Measurements from ENCODE around the gene EML6. TPM values are rescaled to one million over a fixed set of nuclear protein-coding genes. Genes with fewer than 3 reads are reported as not detected.

EML6 gene
- total RNA-seq, 1 experiment from 2014 or later: 1.5 TPM

- Histone ChIP-seq H3K79me1 (ENCODE audit: insufficient read depth, low read depth, low read length, poor library complexity, severe bottlenecking) (no peaks in the 10 kb centered on the region), H3K9ac (ENCODE audit: extremely low read depth, insufficient read length, low read length) (no peak overlapping the region), H3K23me2 (ENCODE audit: insufficient read length, low read depth, low read length, poor library complexity, severe bottlenecking) (no peaks in the 10 kb centered on the region), H3K27ac (ENCODE audit: insufficient read length, low read depth, low read length) (no peak overlapping the region), H2BK12ac (ENCODE audit: insufficient read length, low read depth, low read length) (no peak overlapping the region), H2BK20ac (ENCODE audit: low read depth, low read length, poor library complexity, severe bottlenecking) (no peak overlapping the region), H3K56ac (ENCODE audit: insufficient read length, low read depth, low read length) (no peak overlapping the region), H2BK5ac (ENCODE audit: insufficient read length, low read length) (no peak overlapping the region), H3K79me2 (ENCODE audit: insufficient read depth, low read length) (no peaks in the 10 kb centered on the region), H3K27me3 (ENCODE audit: insufficient read depth, low read length) (no peaks in the 10 kb centered on the region), H3K23ac (ENCODE audit: insufficient read length, low read depth, low read length) (no peak overlapping the region), H3K18ac (ENCODE audit: insufficient read length, low read depth, low read length) (no peak overlapping the region), H4K5ac (ENCODE audit: insufficient read length, low read depth, low read length) (no peak overlapping the region), H3K4me2 (ENCODE audit: insufficient read depth, insufficient read length, low read length) (no peak overlapping the region), H3K4ac (ENCODE audit: low read depth, low read length) (no peak overlapping the region), H3K14ac (ENCODE audit: insufficient read depth, low read length) (no peak overlapping the region), H4K20me1 (ENCODE audit: control insufficient read depth, insufficient read depth, insufficient read length) (no peaks in the 10 kb centered on the region), H2AFZ (ENCODE audit: low read length) (no peak overlapping the region), H4K8ac (replicated peaks; ENCODE audit: insufficient read length, low read depth, low read length) (no peak overlapping the region), H3K4me1 (ENCODE audit: insufficient read depth, low read length) (no peaks in the 10 kb centered on the region), H3T11ph (ENCODE audit: low read length) (no peak overlapping the region), H2AK5ac (ENCODE audit: insufficient read length, low read length) (no peak overlapping the region), H3K9me3 (ENCODE audit: control insufficient read depth, low read depth, low read length) (no peaks in the 10 kb centered on the region), H4K91ac (ENCODE audit: insufficient read length, low read depth, low read length) (no peak overlapping the region), H2BK120ac (ENCODE audit: low read depth, low read length, poor library complexity, severe bottlenecking) (no peak overlapping the region), H2BK15ac (ENCODE audit: low read depth, low read length) (no peak overlapping the region)
- no CpG with 5 or more reads among the region's 4 CpGs for WGBS (ENCODE audit: extremely low coverage, insufficient read length, low lambda C conversion rate)
- Mint-ChIP-seq H3K36me3 (ENCODE audit: insufficient read depth in 1 of 3, low read depth in 3 of 3) (no peaks in the 10 kb centered on the region), H3K4me1 (peaks cover 3 to 4% of the 10 kb centered on the region in 2 experiments; a peak in 2 of 4 replicates), H3K27ac (no peak overlapping the region), H3K27me3 (ENCODE audit: low read depth) (peaks cover 6% of the 10 kb centered on the region), H3K4me3 (no peak overlapping the region), H3K9me3 (no peaks in the 10 kb centered on the region; a peak in 2 of 5 replicates)
- no peak for DNase-seq
- no peak for TF ChIP-seq CTCF (conservative IDR thresholded peaks at IDR 0.05)
Observed at GRCh38 chr2:54925022-54925421, 201.6 kb downstream of the EML6 start.
